Osteoblast (primary cell): ENCODE results near the gene CRB2. TPM values are rescaled to one million over a fixed set of nuclear protein-coding genes. Genes with fewer than 3 reads are reported as not detected.

Experiments used
- DNase-seq: peaks from one replicate; pipeline ENCODE4 v3.0.0; 2011; ENCODE audit warnings: low spot score, mixed read lengths; ENCODE audit not compliant: insufficient read length; ENCODE audit errors: missing footprints
- H2AFZ ChIP-seq: 2 replicates; pipeline ENCODE4 v1.6.0; 2011; ENCODE audit warnings: mild to moderate bottlenecking, low read length
- H3K27ac ChIP-seq: 2 replicates; pipeline ENCODE4 v1.5.1; 2011; ENCODE audit warnings: mild to moderate bottlenecking, low read depth, low read length, moderate library complexity
- H3K27me3 ChIP-seq: 2 replicates; pipeline ENCODE4 v1.6.0; 2012; ENCODE audit warnings: mild to moderate bottlenecking, control low read depth, inconsistent platforms, low read length, moderate library complexity; ENCODE audit not compliant: insufficient read depth
- H3K36me3 ChIP-seq: 2 replicates; pipeline ENCODE4 v1.5.1; 2011; ENCODE audit warnings: mild to moderate bottlenecking, low read length, control low read depth, moderate library complexity; ENCODE audit not compliant: insufficient read depth
- H3K4me1 ChIP-seq: 2 replicates; pipeline ENCODE4 v1.5.1; 2011; ENCODE audit warnings: mild to moderate bottlenecking, low read length, control low read depth, moderate library complexity; ENCODE audit not compliant: insufficient read depth
- H3K4me2 ChIP-seq: 2 replicates; pipeline ENCODE4 v1.6.0; 2011; ENCODE audit warnings: mild to moderate bottlenecking, low read length; ENCODE audit not compliant: insufficient read depth
- H3K4me3 ChIP-seq: fragments of 200-600 bp; sonication (generic); 3 replicates; pipeline ENCODE4 v1.5.1; 2012; ENCODE audit warnings: mild to moderate bottlenecking, low read length, inconsistent platforms; ENCODE audit not compliant: insufficient read depth
- H3K79me2 ChIP-seq: 2 replicates; pipeline ENCODE4 v1.6.0; 2012; ENCODE audit warnings: mild to moderate bottlenecking, low read length, control low read depth, inconsistent platforms; ENCODE audit not compliant: insufficient read depth
- H3K9me3 ChIP-seq: 2 replicates; pipeline ENCODE4 v1.5.1; 2011; ENCODE audit warnings: low read depth, low read length, control low read depth
- H4K20me1 ChIP-seq: 2 replicates; pipeline ENCODE4 v1.6.0; 2012; ENCODE audit warnings: mild to moderate bottlenecking, low read length, control low read depth; ENCODE audit not compliant: insufficient read depth
- total RNA-seq: library from RNA; depleted of rRNA; stranded (reverse); fragments of >200 nt; gene quantifications from 2 replicates; pipeline ENCODE4 v1.2.3, GENCODE V29; 2012
- TF ChIP-seq, protein P1 (sequence below): IDR thresholded peaks from 2 replicates; pipeline ENCODE4 v1.5.1; 2011; ENCODE audit warnings: mild to moderate bottlenecking, low read depth, low read length, moderate library complexity; ENCODE audit errors: extremely low read depth

CRB2 gene
- total RNA-seq, 1 donor = not detected

DNA sequence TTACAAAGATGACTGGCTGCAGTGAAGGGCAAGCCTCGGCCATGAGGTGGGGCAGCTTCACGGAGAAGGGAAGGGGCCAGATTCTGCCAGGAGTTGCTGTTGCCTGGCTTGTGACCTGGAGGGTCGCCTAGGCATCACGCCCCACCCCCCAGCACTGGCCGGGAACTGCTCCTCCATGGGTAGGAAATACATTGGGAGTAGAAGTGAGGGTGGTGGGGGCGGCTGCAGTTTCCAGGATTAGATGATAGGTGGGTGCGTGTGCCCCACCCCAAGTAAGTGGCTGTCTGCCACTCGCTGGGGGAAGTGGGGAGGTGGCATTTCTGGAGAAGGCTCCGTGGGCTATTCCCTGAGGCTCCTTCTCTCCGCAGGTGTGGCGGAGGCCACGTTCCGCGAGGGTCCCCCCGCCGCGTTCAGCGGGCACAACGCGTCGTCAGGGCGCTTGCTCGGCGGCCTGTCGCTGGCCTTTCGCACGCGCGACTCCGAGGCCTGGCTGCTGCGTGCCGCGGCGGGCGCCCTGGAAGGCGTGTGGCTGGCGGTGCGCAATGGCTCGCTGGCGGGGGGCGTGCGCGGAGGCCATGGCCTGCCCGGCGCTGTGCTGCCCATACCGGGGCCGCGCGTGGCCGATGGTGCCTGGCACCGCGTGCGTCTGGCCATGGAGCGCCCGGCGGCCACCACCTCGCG is 16.9 kb downstream of the CRB2 start:
- no peak overlapping the region for H3K4me2 ChIP-seq
- peaks cover 38% of the 10 kb centered on the region for H3K27me3 ChIP-seq
- no peak overlapping the region for H3K27ac ChIP-seq
- no peaks in the 10 kb centered on the region for H3K9me3 ChIP-seq
- H4K20me1 ChIP-seq = no peaks in the 10 kb centered on the region
- no peak overlapping the region for H3K4me3 ChIP-seq
- TF ChIP-seq, protein P1, sequence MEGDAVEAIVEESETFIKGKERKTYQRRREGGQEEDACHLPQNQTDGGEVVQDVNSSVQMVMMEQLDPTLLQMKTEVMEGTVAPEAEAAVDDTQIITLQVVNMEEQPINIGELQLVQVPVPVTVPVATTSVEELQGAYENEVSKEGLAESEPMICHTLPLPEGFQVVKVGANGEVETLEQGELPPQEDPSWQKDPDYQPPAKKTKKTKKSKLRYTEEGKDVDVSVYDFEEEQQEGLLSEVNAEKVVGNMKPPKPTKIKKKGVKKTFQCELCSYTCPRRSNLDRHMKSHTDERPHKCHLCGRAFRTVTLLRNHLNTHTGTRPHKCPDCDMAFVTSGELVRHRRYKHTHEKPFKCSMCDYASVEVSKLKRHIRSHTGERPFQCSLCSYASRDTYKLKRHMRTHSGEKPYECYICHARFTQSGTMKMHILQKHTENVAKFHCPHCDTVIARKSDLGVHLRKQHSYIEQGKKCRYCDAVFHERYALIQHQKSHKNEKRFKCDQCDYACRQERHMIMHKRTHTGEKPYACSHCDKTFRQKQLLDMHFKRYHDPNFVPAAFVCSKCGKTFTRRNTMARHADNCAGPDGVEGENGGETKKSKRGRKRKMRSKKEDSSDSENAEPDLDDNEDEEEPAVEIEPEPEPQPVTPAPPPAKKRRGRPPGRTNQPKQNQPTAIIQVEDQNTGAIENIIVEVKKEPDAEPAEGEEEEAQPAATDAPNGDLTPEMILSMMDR = no peak
- H3K36me3 ChIP-seq = no peaks in the 10 kb centered on the region
- H3K79me2 ChIP-seq = no peaks in the 10 kb centered on the region
- H2AFZ ChIP-seq = no peak overlapping the region
- H3K4me1 ChIP-seq = no peaks in the 10 kb centered on the region
- peak; percentile 82 for DNase-seq

- no peaks in the 10 kb centered on the region for H3K79me2 ChIP-seq
- no peak overlapping the region for H2AFZ ChIP-seq
- H3K27me3 ChIP-seq = peaks cover 42% of the 10 kb centered on the region
- TF ChIP-seq, protein P1 = no peak
- H3K27ac ChIP-seq = no peak overlapping the region
- no peak overlapping the region for H3K4me2 ChIP-seq
- peak; percentile 82 for DNase-seq
- no peaks in the 10 kb centered on the region for H4K20me1 ChIP-seq
- no peaks in the 10 kb centered on the region for H3K36me3 ChIP-seq
- no peaks in the 10 kb centered on the region for H3K4me1 ChIP-seq
- no peak overlapping the region for H3K4me3 ChIP-seq
- no peaks in the 10 kb centered on the region for H3K9me3 ChIP-seq
Observed at GRCh38 chr9:123373447-123373923, 17.5 kb downstream of the CRB2 start.

- TF ChIP-seq, protein P1 = no peak
- Histone ChIP-seq H3K36me3 (no peaks in the 10 kb centered on the region), H3K4me2 (no peak overlapping the region), H3K4me3 (no peak overlapping the region), H3K4me1 (no peaks in the 10 kb centered on the region), H3K9me3 (no peaks in the 10 kb centered on the region), H2AFZ (no peak overlapping the region), H3K27me3 (peaks cover 41% of the 10 kb centered on the region), H3K79me2 (no peaks in the 10 kb centered on the region), H4K20me1 (no peaks in the 10 kb centered on the region), H3K27ac (no peak overlapping the region)
- peak; percentile 90 for DNase-seq
Observed at GRCh38 chr9:123373946-123374345, 17.9 kb downstream of the CRB2 start.

DNA sequence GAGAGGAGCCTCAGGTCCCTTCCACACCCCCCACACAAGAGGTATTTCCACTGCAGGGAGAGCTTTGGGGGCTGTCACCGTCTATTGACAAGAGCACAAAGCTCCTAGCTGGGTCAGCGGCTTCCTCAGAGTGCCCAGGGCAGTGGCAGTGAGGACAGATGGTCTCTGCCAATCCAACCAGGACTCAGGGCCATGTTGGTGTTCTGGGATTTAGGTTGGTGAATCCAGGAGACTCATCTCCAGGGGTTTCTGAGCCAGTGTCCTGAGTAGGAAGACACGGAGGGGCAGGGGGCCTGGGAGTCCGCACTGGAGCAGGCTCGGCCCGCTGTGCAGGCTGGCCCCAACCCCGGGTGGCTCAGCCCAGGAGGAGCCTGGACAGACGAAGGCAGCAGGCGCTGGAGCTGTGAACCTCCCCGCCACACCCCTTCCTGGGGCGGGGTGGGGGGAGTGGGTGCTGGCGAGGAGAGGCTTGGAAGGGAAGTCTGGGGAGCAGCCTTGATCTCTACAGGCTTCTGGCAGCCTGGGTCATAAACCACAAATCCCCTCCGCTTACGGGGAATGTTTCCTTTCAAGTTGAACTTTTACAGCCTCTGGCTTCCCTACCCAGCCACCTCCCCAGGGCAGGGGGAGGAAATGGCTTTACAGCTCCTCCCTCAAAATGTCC is 19.6 kb downstream of the CRB2 start:
- Histone ChIP-seq H3K79me2 (no peaks in the 10 kb centered on the region), H3K4me1 (no peaks in the 10 kb centered on the region), H3K36me3 (no peaks in the 10 kb centered on the region), H3K4me3 (no peak overlapping the region), H3K27me3 (peaks cover 37% of the 10 kb centered on the region), H2AFZ (no peak overlapping the region), H4K20me1 (no peaks in the 10 kb centered on the region), H3K9me3 (no peaks in the 10 kb centered on the region), H3K4me2 (no peak overlapping the region), H3K27ac (no peak overlapping the region)
- peak; percentile 92 for DNase-seq
- TF ChIP-seq, protein P1 = no peak
